DMS114 treated with DMSO at 0.1 percent for 48 hours (cell line): ENCODE data around the gene SLC5A5.

Source experiments
- DNase-seq: peaks from one replicate; lab custom pipeline; 2025; ENCODE audit not compliant: unreplicated experiment; lab: John Stamatoyannopoulos, UW

Gene SLC5A5

GRCh38 chr19:17871878-17872250 is at the start of gene SLC5A5:
Gene SLC5A5 (plus strand): TSS chr19:17871945. CDS start chr19:17872320, 375 bp downstream.
- no peak for DNase-seq

- DNase-seq: no peak
Observed at GRCh38 chr19:17824339-17824738, 47.4 kb upstream of the SLC5A5 start.

- DNase-seq: no peak
Observed at GRCh38 chr19:17826508-17827056, 45.2 kb upstream of the SLC5A5 start.

GRCh38 chr19:17829855-17830566 is 41.7 kb upstream of the SLC5A5 start:
- peak; percentile 22 for DNase-seq

- DNase-seq: peak; percentile 60
Observed at GRCh38 chr19:17830567-17831418, 41.0 kb upstream of the SLC5A5 start.

- no peak for DNase-seq
Observed at GRCh38 chr19:17831419-17831888, 40.3 kb upstream of the SLC5A5 start.

GRCh38 chr19:17832443-17833208 is 39.1 kb upstream of the SLC5A5 start:
- no peak for DNase-seq

- DNase-seq: no peak
Observed at GRCh38 chr19:17834350-17835181, 37.2 kb upstream of the SLC5A5 start.

- DNase-seq: no peak
Observed at GRCh38 chr19:17835182-17836006, 36.4 kb upstream of the SLC5A5 start.

- no peak for DNase-seq
Observed at GRCh38 chr19:17836530-17836929, 35.2 kb upstream of the SLC5A5 start.

- DNase-seq: no peak
Observed at GRCh38 chr19:17837972-17838371, 33.8 kb upstream of the SLC5A5 start.

- no peak for DNase-seq
Observed at GRCh38 chr19:17840019-17840418, 31.7 kb upstream of the SLC5A5 start.

- no peak for DNase-seq
Observed at GRCh38 chr19:17841371-17841809, 30.4 kb upstream of the SLC5A5 start.

GRCh38 chr19:17841810-17842662 is 29.7 kb upstream of the SLC5A5 start:
- DNase-seq: peak; percentile 90

GRCh38 chr19:17842663-17843291 is 29.0 kb upstream of the SLC5A5 start:
- no peak for DNase-seq

GRCh38 chr19:17843292-17843827 is 28.4 kb upstream of the SLC5A5 start:
- no peak for DNase-seq

- DNase-seq: no peak
Observed at GRCh38 chr19:17843908-17844490, 27.7 kb upstream of the SLC5A5 start.
